Liver (tissue), 9 donors: Measurements from ENCODE around the gene IFT172. TPM values are rescaled to one million over a fixed set of nuclear protein-coding genes. Genes with fewer than 3 reads are reported as not detected.

ENCODE experiments used
- DNase-seq: peaks from one replicate; pipeline ENCODE4 v3.0.0-alpha.2; 2017; ENCODE audit warnings: low spot score
- H3K27ac ChIP-seq, 2 donors: one replicate each; pipeline ENCODE4 v1.7.0; 2013; ENCODE audit warnings: inconsistent platforms in 2 of 2, low read length in 2 of 2, control low read depth in 1 of 2, low read depth in 1 of 2, mild to moderate bottlenecking in 1 of 2
- H3K27me3 ChIP-seq, 4 donors: one replicate each; pipeline versions ENCODE4 v1.6.1 to v1.7.0; 2013; ENCODE audit warnings: low read length in 3 of 4, inconsistent platforms in 1 of 4, mild to moderate bottlenecking in 1 of 4, moderate library complexity in 1 of 4; ENCODE audit not compliant: control insufficient read depth in 4 of 4, insufficient read depth in 4 of 4
- H3K36me3 ChIP-seq, 4 donors: one replicate each; pipeline versions ENCODE4 v1.6.1 to v1.7.0; 2013; ENCODE audit warnings: low read length in 3 of 4, mild to moderate bottlenecking in 3 of 4, low read depth in 1 of 4, moderate library complexity in 1 of 4; ENCODE audit not compliant: control insufficient read depth in 4 of 4, insufficient read depth in 3 of 4
- H3K4me1 ChIP-seq, 4 donors: one replicate each; pipeline versions ENCODE4 v1.6.1 to v1.7.0; 2013; ENCODE audit warnings: low read length in 3 of 4, mild to moderate bottlenecking in 3 of 4, moderate library complexity in 1 of 4; ENCODE audit not compliant: control insufficient read depth in 4 of 4, insufficient read depth in 4 of 4
- H3K4me3 ChIP-seq, 3 donors: one replicate each; pipeline versions ENCODE4 v1.6.1 to v1.7.0; 2013; ENCODE audit warnings: low read length in 3 of 3, control low read depth in 1 of 3, low read depth in 1 of 3, mild to moderate bottlenecking in 1 of 3
- H3K9ac ChIP-seq, 2 donors: one replicate each; pipeline ENCODE4 v1.7.0; 2013; ENCODE audit warnings: low read length in 2 of 2, mild to moderate bottlenecking in 2 of 2, moderate library complexity in 2 of 2, control low read depth in 1 of 2, low read depth in 1 of 2
- H3K9me3 ChIP-seq, 4 donors: one replicate each; pipeline versions ENCODE4 v1.6.1 to v1.7.0; 2013; ENCODE audit warnings: low read length in 3 of 4; ENCODE audit not compliant: control insufficient read depth in 4 of 4
- ATF3 ChIP-seq: IDR thresholded peaks from 2 replicates; pipeline ENCODE4 v1.6.1; 2016; ENCODE audit warnings: antibody characterized with exemption
- CTCF ChIP-seq: fragments of 150-350 bp; IDR thresholded peaks from 2 replicates; pipeline ENCODE4 v1.5.1; 2017; ENCODE audit warnings: improper control_type of control experiment, low read depth, low read length; ENCODE audit not compliant: missing input control
- EGR1 ChIP-seq, 2 donors: IDR thresholded peaks; 2 replicates each; pipeline ENCODE4 v1.6.1; 2016 to 2018; ENCODE audit warnings: antibody characterized with exemption in 2 of 2, low read depth in 2 of 2
- FOXA1 ChIP-seq: IDR thresholded peaks from 2 replicates; pipeline ENCODE4 v1.6.1; 2016; ENCODE audit warnings: antibody characterized with exemption
- FOXA2 ChIP-seq: IDR thresholded peaks from 2 replicates; pipeline ENCODE4 v1.6.1; 2016; ENCODE audit warnings: antibody characterized with exemption
- GABPA ChIP-seq, 2 donors: IDR thresholded peaks in 1 of 2; conservative IDR thresholded peaks in 1 of 2; 2 replicates each; pipeline ENCODE4 v1.6.1; 2016; ENCODE audit warnings: antibody characterized with exemption in 2 of 2, mild to moderate bottlenecking in 1 of 2, moderate library complexity in 1 of 2
- HNF4A ChIP-seq, 2 donors: conservative IDR thresholded peaks; 2 replicates each; pipeline ENCODE4 v1.6.1; 2016; ENCODE audit warnings: antibody characterized with exemption in 2 of 2, mild to moderate bottlenecking in 2 of 2
- HNF4G ChIP-seq: IDR thresholded peaks from 2 replicates; pipeline ENCODE4 v1.6.1; 2016; ENCODE audit warnings: antibody characterized with exemption
- JUND ChIP-seq, 2 donors: IDR thresholded peaks; 2 replicates each; pipeline ENCODE4 v1.6.1; 2016; ENCODE audit warnings: antibody characterized with exemption in 2 of 2
- MAX ChIP-seq: IDR thresholded peaks from 2 replicates; pipeline ENCODE4 v1.6.1; 2016; ENCODE audit warnings: antibody characterized with exemption
- NR2F2 ChIP-seq: IDR thresholded peaks from 2 replicates; pipeline ENCODE4 v1.6.1; 2016; ENCODE audit warnings: antibody characterized with exemption
- RAD21 ChIP-seq, 2 donors: IDR thresholded peaks; 2 replicates each; pipeline ENCODE4 v1.6.1; 2016; ENCODE audit warnings: antibody characterized with exemption in 2 of 2, mild to moderate bottlenecking in 2 of 2
- REST ChIP-seq: IDR thresholded peaks from 2 replicates; pipeline ENCODE4 v1.6.1; 2016; ENCODE audit warnings: antibody characterized with exemption, mild to moderate bottlenecking
- RXRA ChIP-seq, 2 donors: IDR thresholded peaks; 2 replicates each; pipeline ENCODE4 v1.6.1; 2017 to 2018; ENCODE audit warnings: antibody characterized with exemption in 2 of 2, mild to moderate bottlenecking in 1 of 2
- SP1 ChIP-seq: IDR thresholded peaks from 2 replicates; pipeline ENCODE4 v1.6.1; 2018; ENCODE audit warnings: antibody characterized with exemption, mild to moderate bottlenecking
- TAF1 ChIP-seq: conservative IDR thresholded peaks from 2 replicates; pipeline ENCODE4 v1.6.1; 2016; ENCODE audit warnings: antibody characterized with exemption, mild to moderate bottlenecking
- YY1 ChIP-seq: IDR thresholded peaks from 2 replicates; pipeline ENCODE4 v1.6.1; 2016; ENCODE audit warnings: antibody characterized with exemption, mild to moderate bottlenecking
- ZBTB33 ChIP-seq: IDR thresholded peaks from 2 replicates; pipeline ENCODE4 v1.6.1; 2016; ENCODE audit warnings: antibody characterized with exemption
- WGBS: extraction: QIAGEN DNeasy Blood & Tissue Kit; methylation state at CpG from one replicate; pipeline ENCODE4 v1.1.7; 2013; 5-methylcytosine and 5-hydroxymethylcytosine counted together
- polyA plus RNA-seq, 2 donors: library from polyadenylated mRNA; stranded (reverse) in 1 of 2; unstranded in 1 of 2; fragments of 200-250 nt in 1 of 2; fragments of >200 nt in 1 of 2; fragmentation: Nextera tagmentation in 1 of 2; extraction: Ambion mirVana in 1 of 2; gene quantifications; one replicate each; pipeline versions ENCODE4 v1.2.1 to v1.2.3, GENCODE V29; 2013 to 2015
- total RNA-seq, 2 donors: library from RNA; depleted of rRNA; stranded (reverse); fragments of >200 nt; gene quantifications; one replicate each; pipeline ENCODE4 v1.2.3, GENCODE V29; 2014
- donor health status: healthy.
- donor health status: healthy.
- donor health status: healthy.
- donor health status: healthy.
- donor health status: healthy.

The IFT172 gene
- total and polyA plus RNA-seq, 4 donors, result 2.6 to 9.8 (median 6.3) TPM

GRCh38 chr2:27441226-27441926, 48.2 kb downstream of the IFT172 start:
- no peak overlapping the region for H3K9ac ChIP-seq
- no peak overlapping the region for H3K27ac ChIP-seq
- no peaks in the 10 kb centered on the region for H3K9me3 ChIP-seq
- no peak for TF ChIP-seq GABPA (IDR thresholded peaks at IDR 0.05 in 1 of 2, conservative IDR thresholded peaks at IDR 0.05 in 1 of 2)
- TF ChIP-seq ZBTB33, result no peak
- TF ChIP-seq FOXA2, result no peak
- TF ChIP-seq REST, result no peak
- TF ChIP-seq RAD21 (IDR thresholded peaks at IDR 0.05), result no peak
- no peak for TF ChIP-seq YY1
- TF ChIP-seq FOXA1, result no peak
- TF ChIP-seq HNF4G, result no peak
- TF ChIP-seq EGR1 (IDR thresholded peaks at IDR 0.05; ENCODE audit: low read depth in 2 of 2), result no peak
- no peak for TF ChIP-seq ATF3
- no peak for TF ChIP-seq RXRA (IDR thresholded peaks at IDR 0.05)
- TF ChIP-seq TAF1, result no peak
- no peak for TF ChIP-seq SP1
- no peak for TF ChIP-seq MAX
- TF ChIP-seq HNF4A (conservative IDR thresholded peaks at IDR 0.05), result no peak
- peak; percentile 61 for DNase-seq
- H3K36me3 ChIP-seq, result peaks cover 14 to 51% (median 39%) of the 10 kb centered on the region in 4 donors
- no peaks in the 10 kb centered on the region for H3K27me3 ChIP-seq
- H3K4me3 ChIP-seq, result no peak overlapping the region
- peaks cover 3 to 10% (median 6%) of the 10 kb centered on the region in 4 donors for H3K4me1 ChIP-seq
- 93% methylated on average over 10 of the region's 10 CpGs for WGBS

- H3K27me3 ChIP-seq, result no peaks in the 10 kb centered on the region
- no peak overlapping the region for H3K27ac ChIP-seq
- no peak overlapping the region for H3K9ac ChIP-seq
- no peak overlapping the region for H3K4me3 ChIP-seq
- 92% methylated on average over 6 of the region's 6 CpGs for WGBS
- peaks cover 17 to 62% (median 56%) of the 10 kb centered on the region in 4 donors for H3K36me3 ChIP-seq
- H3K9me3 ChIP-seq, result no peaks in the 10 kb centered on the region
- H3K4me1 ChIP-seq, result peaks cover 0 to 4% (median under 1%) of the 10 kb centered on the region in 4 donors
- no peak for DNase-seq
- no peak for TF ChIP-seq JUND (IDR thresholded peaks at IDR 0.05)
- TF ChIP-seq ATF3, result no peak
- TF ChIP-seq RXRA (IDR thresholded peaks at IDR 0.05), result no peak
- no peak for TF ChIP-seq REST
- no peak for TF ChIP-seq TAF1
- TF ChIP-seq FOXA2, result no peak
- no peak for TF ChIP-seq HNF4A (conservative IDR thresholded peaks at IDR 0.05)
- TF ChIP-seq CTCF, result no peak
- no peak for TF ChIP-seq NR2F2
- no peak for TF ChIP-seq YY1
- TF ChIP-seq RAD21 (IDR thresholded peaks at IDR 0.05), result no peak
Measured at GRCh38 chr2:27435628-27436027, 53.9 kb downstream of the IFT172 start.
